Activated effector memory CD4-positive, alpha-beta T cell treated with anti-CD3 and anti-CD28 coated beads, Interleukin-2, amount 50 U/mL, for 16 hours (primary cell): ENCODE measurements around the gene KCNN3.

ENCODE experiments used
- DNase-seq: peaks from one replicate; pipeline ENCODE4 v3.0.0-alpha.2; 2020

The KCNN3 gene

GRCh38 chr1:154810571-154810970 is 59.5 kb downstream of the KCNN3 start:
- DNase-seq: no peak

DNA sequence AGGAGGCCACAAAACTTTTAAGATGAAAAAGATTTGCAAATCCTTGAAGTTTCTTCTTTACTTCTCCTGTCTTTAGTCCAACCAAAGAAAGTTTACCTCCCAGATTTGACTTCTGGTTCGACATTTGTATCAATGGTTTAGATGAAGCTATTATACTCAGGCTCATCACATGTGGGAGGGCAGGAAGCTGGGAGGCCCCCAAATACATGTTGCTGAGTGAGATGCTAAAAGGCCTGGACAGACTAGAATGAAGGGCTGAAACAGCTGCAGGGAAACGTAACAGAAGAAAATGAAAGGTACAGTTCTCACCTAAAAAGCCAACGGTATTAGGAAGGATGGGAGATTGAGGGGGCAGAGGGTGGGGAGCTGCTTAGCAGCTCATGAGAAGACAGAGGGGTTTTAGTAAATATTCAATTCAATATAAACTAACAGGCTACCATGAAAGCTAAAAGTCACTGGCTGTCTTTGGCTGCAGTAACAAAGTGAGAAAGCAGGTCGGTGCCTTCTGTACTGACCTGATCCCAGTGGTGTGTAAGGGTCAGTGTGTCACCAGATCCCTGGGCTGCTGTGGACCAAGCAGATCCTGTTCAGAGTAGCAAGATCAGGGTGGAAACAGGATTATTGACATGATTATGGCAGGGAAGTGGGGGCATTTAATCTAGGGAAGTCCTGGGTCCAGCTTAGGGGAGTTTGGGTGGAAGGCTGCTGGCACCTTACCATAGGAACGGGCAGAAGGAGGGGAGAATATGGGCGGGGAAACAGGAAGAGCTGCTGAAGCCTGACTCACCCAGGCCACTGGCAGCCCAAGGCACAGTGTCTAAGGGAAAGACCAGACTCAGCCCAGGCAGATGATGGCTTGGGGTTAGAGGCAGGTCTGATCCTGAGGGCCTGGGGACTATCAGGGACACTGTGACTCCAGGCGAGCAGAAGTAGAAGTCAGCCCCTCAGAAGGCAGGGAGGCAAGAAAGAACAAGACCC is 60.4 kb downstream of the KCNN3 start:
- no peak for DNase-seq

- no peak for DNase-seq
These were observed 61.2 kb downstream of the KCNN3 start for GRCh38 chr1:154808909-154809262.

- no peak for DNase-seq
These were observed 61.7 kb downstream of the KCNN3 start for GRCh38 chr1:154808261-154808908.

GRCh38 chr1:154807048-154807591 is 63.0 kb downstream of the KCNN3 start:
- no peak for DNase-seq

DNA sequence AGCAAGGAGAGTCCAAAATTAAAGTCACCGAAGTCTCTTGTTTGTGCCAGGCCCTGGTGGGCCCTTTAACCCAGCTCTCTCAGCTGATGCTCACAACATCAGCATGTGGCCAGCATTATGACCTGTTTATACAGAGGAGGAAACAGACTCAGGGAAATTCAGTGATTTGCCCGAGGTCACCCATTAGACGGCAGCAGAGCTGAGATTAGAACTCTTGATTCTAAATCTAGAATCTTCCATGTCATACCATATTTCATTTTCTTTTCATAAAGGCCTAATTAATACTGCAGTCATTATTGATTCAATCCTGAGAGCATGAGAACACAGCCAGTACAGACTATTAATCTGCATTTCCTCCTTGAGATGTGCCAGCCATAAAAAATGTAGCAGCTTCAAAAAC is 63.7 kb downstream of the KCNN3 start:
- no peak for DNase-seq

DNA sequence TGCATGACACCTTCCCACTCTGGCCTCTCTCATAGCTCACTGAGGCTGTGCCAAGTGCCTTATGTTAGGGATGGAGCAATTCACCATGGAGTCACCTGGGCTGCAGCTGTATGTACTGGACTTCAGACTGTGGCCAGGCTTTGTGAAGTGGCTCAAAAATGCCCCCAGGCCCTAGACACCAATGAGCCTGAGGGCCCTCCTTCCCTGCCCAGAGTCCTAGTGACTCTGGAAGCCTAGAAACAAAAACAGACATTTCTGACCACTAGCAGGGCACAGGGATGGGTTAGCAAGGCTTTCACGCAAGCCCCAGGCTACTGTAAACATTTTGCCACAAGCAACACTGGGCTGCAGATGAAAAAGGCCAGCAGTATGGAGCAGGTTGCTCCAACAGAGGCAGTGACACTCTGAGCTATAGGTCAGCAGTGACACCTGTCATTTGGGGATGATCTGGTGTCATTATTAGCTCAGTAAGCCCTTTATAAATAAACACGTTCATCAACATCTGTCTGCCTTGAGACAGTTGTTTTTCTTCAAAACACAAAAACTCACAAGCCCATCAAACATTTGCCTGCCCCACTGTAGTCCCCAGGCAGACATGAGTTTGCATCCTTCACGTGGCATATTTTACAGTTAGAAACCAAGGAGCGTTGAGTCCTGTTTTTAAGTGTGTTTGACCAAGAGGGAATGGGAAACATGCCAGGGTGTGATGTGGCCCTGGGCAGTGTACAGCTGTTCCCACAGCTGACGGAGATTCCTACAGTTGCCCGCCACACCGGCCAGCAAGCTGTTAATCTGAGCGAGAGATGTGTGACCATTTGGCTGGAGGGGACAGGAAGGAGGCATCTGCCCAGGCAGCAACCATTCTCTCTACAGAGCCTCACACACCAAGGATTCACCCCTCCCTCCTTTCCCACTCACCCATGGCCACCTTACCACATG is 66.8 kb downstream of the KCNN3 start:
- DNase-seq: no peak

DNA sequence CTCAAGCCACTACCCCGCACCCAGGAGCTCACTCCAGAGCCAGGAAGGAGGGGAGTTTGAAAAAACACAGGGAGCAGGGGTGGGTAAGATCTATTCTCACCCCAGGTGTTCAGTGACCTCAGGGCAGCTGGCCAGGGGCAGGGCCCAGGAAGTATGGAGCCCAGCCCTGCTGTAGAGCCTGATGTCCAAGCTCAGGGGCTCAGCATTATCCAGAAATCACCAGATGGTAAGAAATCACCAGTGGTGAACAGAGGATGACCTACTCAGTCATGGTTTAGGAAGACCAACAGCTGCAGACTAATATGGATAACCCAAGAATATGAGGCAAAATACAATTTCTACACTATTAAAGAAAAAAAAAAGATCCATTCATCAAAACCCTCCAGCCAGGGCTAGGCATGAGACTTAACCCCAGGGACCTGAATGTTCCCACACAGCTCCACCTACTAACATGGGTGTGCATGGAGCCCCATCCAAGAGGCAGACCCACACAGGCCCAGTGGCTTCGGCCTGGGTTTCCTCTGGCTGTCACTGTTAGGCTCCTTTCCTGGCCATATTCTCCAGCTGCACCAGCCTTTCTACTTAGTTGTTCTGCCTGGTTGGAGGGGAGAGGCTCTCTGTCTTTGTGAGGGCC is 67.6 kb downstream of the KCNN3 start:
- no peak for DNase-seq

DNA sequence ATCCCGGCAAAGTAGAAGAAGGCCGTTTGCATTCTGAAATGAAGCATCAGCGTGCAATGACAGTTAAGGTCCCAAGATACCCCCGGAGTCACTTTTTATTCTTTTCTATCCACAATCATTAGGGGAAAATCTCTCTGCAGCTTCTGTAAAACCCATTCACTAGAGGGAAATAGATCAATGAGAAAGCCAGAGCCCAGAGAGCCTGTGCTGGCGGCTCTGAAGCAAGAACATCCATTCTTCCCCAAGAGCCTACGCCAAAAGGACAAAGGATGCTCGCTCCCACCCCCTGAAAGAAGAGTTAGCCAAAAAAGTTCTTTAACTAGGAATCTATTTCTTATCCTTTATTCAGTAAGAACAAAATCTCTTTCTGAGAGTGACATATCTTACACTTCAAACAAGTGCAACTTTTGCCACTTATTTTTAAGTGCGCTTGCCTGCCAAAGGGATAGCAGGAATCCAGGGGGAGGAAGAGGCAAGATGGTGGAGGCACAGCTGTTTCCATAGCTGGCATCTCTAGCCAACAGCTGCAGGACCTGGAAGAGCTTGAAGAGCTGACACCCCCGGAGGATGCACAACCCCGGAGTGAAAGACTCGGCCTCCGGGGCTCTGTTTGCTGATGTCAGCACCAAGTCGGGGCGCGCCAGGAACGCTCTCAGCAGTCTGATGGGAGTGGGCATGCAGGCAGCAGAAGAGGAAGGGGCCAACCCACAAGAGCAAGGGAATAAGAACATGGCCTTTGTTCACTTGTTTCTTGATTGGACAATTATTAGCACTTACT is 68.7 kb downstream of the KCNN3 start:
- no peak for DNase-seq

DNA sequence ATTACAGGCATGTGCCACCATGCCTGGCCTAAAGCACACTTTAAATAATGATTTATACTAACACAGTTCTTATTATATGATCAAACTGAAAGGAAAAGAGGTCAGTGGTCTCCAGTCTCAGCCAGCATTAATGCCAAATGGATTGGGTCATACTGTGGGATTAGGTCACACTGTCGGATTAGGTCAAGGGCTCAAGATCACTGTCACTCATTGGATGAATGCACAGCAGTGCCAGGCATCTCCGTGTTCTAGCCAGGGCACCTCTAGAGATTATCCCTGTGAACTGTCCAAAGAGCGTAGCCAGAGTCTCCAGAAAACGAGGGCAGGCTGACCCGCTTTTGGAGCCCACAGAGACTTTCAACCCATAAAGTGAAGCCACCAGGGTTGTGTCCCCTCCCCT is 70.9 kb downstream of the KCNN3 start:
- DNase-seq: no peak

GRCh38 chr1:154798645-154799044 is 71.4 kb downstream of the KCNN3 start:
- no peak for DNase-seq

GRCh38 chr1:154797175-154797574 is 72.9 kb downstream of the KCNN3 start:
- DNase-seq: no peak

DNA sequence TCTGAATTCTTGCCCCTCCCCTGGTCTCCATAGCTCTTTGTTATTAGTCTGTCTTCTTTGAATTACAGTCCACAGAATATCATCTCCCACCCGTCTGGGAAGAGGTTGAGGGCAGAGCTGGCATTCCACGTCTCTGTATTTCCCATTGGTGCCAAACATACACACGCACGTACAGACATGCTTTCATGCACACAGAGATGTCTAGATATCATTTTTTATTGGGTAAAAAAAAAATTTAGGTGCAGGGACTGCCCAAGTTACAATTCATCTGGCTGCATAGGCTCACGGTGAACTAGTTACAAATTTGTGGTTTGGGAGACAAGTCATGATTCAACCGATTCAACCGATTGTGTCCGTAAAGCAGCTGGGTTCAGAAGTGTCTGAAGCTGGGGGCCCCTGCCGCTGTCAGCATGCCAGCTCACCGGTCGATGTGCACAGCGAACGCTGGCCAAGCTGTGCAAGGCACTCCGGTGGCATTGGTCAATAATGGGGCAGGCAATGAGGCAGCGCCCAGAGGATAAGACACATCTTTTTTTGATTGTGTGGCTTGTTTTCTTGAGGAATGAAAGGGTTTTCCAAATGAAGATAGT is 73.7 kb downstream of the KCNN3 start:
- no peak for DNase-seq

GRCh38 chr1:154794608-154795007 is 75.5 kb downstream of the KCNN3 start:
- no peak for DNase-seq

DNA sequence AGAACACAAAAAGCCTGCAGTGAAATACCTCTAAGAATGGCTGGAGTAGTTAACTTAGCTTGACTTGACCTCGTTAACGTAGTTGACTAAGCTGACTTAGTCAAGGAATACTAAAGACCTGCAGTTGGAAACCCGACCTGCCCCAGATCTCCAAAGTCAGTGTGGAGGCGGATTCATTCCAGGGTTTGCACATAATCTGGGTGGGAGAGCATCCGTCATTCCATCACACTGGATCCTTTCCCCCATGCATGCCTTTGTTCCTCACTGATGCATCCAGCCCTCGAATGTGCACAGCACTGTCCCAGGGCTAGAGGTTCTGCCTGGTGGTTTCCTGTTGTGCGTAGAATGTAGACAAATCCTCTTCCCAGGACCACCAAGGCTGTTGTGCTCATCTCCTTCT is 76.4 kb downstream of the KCNN3 start:
- DNase-seq: no peak

DNA sequence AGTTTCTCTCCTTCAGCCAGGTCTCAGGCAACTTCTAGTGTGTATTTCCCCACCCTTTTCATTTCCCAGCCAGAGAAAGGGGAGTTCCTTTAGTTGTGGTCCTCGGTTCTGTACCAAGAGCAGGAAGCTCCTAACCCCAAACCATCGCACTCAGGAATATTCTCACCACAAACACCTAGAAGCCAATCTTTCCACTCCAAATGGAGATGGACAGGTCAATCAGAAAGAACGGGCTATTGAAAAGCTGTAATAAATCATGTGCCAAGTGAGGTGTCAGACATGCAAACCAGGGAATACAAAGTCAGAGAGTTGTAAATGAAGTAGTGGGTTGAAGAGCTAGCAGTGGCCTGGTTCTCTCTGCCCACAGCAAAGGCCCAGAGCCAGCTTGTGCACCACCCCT is 77.2 kb downstream of the KCNN3 start:
- DNase-seq: no peak

DNA sequence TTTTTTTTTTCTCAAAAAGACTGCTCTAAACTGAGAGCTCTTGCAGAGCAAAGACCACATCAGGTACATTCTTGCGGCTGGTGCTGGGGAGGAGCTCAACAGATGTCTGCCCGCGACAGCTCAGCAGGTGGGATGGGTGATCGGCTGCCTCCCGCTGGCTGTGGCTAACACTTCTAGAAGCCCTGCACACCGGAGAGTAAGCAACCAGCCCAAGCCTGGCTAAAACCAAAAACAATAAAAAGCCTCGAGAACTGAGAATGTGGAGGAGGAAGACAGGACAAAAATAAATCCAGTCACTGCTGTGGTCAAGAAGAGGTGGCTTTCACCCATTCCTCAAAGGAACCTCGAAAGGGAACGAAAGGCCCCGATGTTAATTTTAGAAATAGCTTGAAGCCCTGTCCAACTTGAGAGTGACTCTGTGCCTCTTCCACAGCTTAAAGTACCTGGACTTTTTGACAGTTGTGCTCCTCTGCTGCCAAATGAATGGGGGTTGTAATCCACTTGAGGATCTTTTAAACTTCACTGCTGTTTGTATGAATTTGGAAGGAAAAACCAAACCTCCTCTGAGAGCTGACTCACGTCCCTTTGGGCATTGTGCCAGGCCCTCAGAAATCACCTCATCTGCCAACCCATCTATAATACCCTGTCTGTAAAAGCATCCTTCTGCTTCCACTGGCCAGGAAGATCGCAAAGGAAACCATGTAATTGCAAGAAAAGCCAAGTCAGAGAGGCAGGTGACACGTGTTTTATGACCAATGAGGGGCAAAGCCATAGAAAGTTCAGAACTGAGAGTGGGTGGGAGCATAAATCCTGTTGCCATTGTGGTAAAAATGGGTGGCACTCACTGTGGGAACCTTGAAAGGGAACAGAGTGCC is 78.6 kb downstream of the KCNN3 start:
- peak; percentile 86 for DNase-seq

DNA sequence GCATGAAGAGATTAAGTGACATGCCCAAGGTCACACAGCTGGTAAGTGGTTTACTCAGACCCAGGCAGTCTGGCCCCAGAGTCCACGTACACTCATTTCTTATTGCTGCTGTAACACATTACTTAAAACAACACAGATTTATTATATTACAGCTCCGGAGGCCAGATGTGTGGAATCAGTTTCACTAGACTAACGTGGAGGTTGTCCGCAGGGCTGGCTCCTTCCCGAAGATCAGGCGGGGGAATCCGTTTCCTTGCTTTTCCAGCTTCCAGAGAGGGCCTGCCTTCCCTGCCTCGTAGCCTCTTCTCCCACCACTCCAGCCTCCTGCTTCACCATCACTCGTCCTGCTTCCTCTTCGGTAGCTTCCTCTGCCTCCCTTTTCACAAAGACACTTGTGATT is 81.2 kb downstream of the KCNN3 start:
- no peak for DNase-seq

DNA sequence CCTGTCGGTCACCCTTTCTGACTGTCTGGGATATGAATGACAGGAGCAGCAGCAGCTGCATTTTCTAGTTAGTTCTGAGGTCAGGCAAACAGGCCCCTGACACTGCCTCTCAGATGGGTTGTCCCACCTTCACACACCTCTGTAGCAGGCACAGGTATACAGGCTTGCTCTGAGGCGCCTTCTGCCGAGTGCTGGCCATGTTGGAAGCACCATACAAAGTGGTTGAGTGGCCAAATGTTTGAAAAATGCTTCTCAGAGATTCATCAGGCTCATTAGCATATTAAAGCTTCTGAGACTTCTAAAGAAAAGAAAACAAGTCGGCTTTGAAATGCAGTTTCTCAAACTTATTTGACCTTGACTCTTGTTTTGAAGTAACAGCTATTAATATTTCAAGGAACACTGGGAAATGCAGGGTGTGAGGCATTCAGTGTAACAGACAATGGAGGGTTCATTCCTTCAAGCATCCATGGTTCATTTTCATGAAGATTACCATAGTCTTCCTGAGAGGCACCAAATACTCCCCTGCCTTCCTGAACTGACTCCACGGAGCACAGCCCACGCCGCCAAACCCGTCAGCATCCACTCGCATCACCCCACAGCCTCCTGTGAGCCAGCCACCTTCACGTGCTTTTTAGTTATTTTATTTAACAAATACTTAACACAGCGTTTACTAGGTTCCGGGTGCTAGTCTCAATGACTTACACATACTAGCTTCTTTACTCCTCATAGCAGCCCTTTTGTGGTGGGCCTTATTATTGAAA is 81.8 kb downstream of the KCNN3 start:
- no peak for DNase-seq
